GM12878 (cell line): ENCODE results near the gene ZNF799. TPM values are rescaled to one million over a fixed set of nuclear protein-coding genes. Genes with fewer than 3 reads are reported as not detected.

Experiments used
- ATAC-seq: fragments of 200-7000 bp; cut with Tn5 transposase; 3 replicates; pipeline ENCODE4 v1.9.1; 2020; ENCODE audit warnings: mild to moderate bottlenecking, moderate library complexity
- BruUV-seq: library from RNA; stranded (reverse); fragments of 400-500 nt; replicated peaks from 2 replicates; lab custom pipeline; 2021; lab: Mats Ljungman, UMichigan
- CTCF ChIA-PET: fragments of 300-600 bp; sonication (Branson Sonifier 250); formaldehyde crosslinking; extraction: SDS; loops from one replicate; lab custom pipeline; 2021; ENCODE audit warnings: inconsistent platforms; lab: Yijun Ruan, JAX
- POLR2A ChIA-PET: fragments of 350-600 bp; formaldehyde crosslinking; extraction: SDS; loops from one replicate; lab custom pipeline; 2021; ENCODE audit warnings: inconsistent platforms; lab: Charles Lee
- RAD21 ChIA-PET: fragments of 300-600 bp; sonication (Branson Sonifier 250); formaldehyde crosslinking; loops from one replicate; lab custom pipeline; 2023; ENCODE audit warnings: antibody characterized with exemption; ENCODE audit not compliant: unreplicated experiment; lab: Charles Lee
- SMC1A ChIA-PET: fragments of 300-600 bp; sonication (Branson Sonifier 250); formaldehyde crosslinking; loops from one replicate; lab custom pipeline; 2023; ENCODE audit not compliant: unreplicated experiment, uncharacterized antibody; lab: Charles Lee
- DNase-seq: peaks from one replicate; pipeline ENCODE4 v3.0.0-alpha.2; 2011; ENCODE audit warnings: low read depth, low spot score
- FAIRE-seq: peaks from 3 replicates; lab custom pipeline; 2011; peaks lifted over from hg19 to GRCh38; lab: Jason Lieb, UNC
- H2AFZ ChIP-seq: 2 replicates; pipeline ENCODE4 v1.6.0; 2011; ENCODE audit warnings: low read depth, low read length, control low read depth; ENCODE audit not compliant: control insufficient read depth
- H3K27ac ChIP-seq: 2 replicates; pipeline ENCODE4 v1.5.1; 2011; ENCODE audit warnings: control low read depth; ENCODE audit not compliant: control insufficient read depth, insufficient read depth
- H3K27me3 ChIP-seq, 2 experiments: replicated peaks in 1 of 2; 2 replicates each; pipeline versions ENCODE4 v1.6.0 to v1.6.1; 2011; ENCODE audit warnings: low read length in 1 of 2; ENCODE audit not compliant: control insufficient read depth in 2 of 2, insufficient read depth in 2 of 2
- H3K36me3 ChIP-seq, 2 experiments: 2 replicates each; pipeline ENCODE4 v1.5.1; 2011; ENCODE audit warnings: low read length in 1 of 2; ENCODE audit not compliant: control insufficient read depth in 2 of 2, insufficient read depth in 2 of 2
- H3K4me1 ChIP-seq: 2 replicates; pipeline ENCODE4 v1.6.1; 2011; ENCODE audit warnings: mild to moderate bottlenecking, low read length, moderate library complexity, mixed read lengths; ENCODE audit not compliant: control insufficient read depth, insufficient read depth
- H3K4me2 ChIP-seq: 2 replicates; pipeline ENCODE4 v1.6.0; 2011; ENCODE audit warnings: control low read depth; ENCODE audit not compliant: control insufficient read depth, insufficient read depth
- H3K4me3 ChIP-seq: fragments of 200-600 bp; sonication (generic); 2 replicates; pipeline ENCODE4 v1.5.1; 2016
- H3K79me2 ChIP-seq: 2 replicates; pipeline ENCODE4 v1.6.0; 2011; ENCODE audit warnings: low read length; ENCODE audit not compliant: control insufficient read depth, insufficient read depth
- H3K9ac ChIP-seq: 2 replicates; pipeline ENCODE4 v1.8.0; 2011; ENCODE audit warnings: low read length, control low read depth, mixed read lengths; ENCODE audit not compliant: control insufficient read depth, insufficient read depth
- H3K9me3 ChIP-seq: replicated peaks from 3 replicates; pipeline ENCODE4 v1.5.1; 2011; ENCODE audit warnings: mild to moderate bottlenecking, low read length; ENCODE audit not compliant: control insufficient read depth, insufficient read depth
- H4K20me1 ChIP-seq: 2 replicates; pipeline ENCODE4 v1.6.0; 2011; ENCODE audit not compliant: control insufficient read depth, insufficient read depth
- CEBPB ChIP-seq, 2 experiments: fragments of 150-350 bp in 1 of 2; IDR thresholded peaks; 2 replicates each; pipeline ENCODE4 v1.6.1; 2012 to 2014; ENCODE audit warnings: low read depth in 2 of 2, low read length in 2 of 2, borderline replicate concordance in 1 of 2, inconsistent platforms in 1 of 2
- EGR1 ChIP-seq, 2 experiments: IDR thresholded peaks; 1 replicate in 1 of 2; 2 replicates in 1 of 2; pipeline ENCODE4 v1.6.1; 2011 to 2012; ENCODE audit warnings: low read depth in 2 of 2, low read length in 2 of 2, borderline replicate concordance in 1 of 2, mild to moderate bottlenecking in 1 of 2, moderate library complexity in 1 of 2
- EP300 ChIP-seq, 2 experiments: fragments of 150-350 bp in 1 of 2; IDR thresholded peaks; 2 replicates each; pipeline ENCODE4 v1.6.1; 2011 to 2012; ENCODE audit warnings: low read depth in 2 of 2, low read length in 2 of 2, borderline replicate concordance in 1 of 2, improper control_type of control experiment in 1 of 2, inconsistent platforms in 1 of 2; ENCODE audit not compliant: control insufficient read depth in 1 of 2
- HDAC6 ChIP-seq: fragments of 200-600 bp; sonication (generic); IDR thresholded peaks from one replicate; pipeline ENCODE4 v1.8.0; 2017; ENCODE audit warnings: antibody characterized with exemption; ENCODE audit not compliant: unreplicated experiment
- RAD21 ChIP-seq: IDR thresholded peaks from 2 replicates; pipeline ENCODE4 v1.6.1; 2011; ENCODE audit warnings: mild to moderate bottlenecking, low read depth, low read length, moderate library complexity; ENCODE audit not compliant: insufficient read depth
- WGBS: methylation state at CpG from one replicate; pipeline ENCODE4 v1.1.6; 2016; ENCODE audit warnings: low lambda C conversion rate; ENCODE audit not compliant: insufficient replicate concordance, insufficient coverage; ENCODE audit errors: missing lambda C conversion rate; 5-methylcytosine and 5-hydroxymethylcytosine counted together
- in situ Hi-C: fragments of 300-500 bp; cut with MboI; formaldehyde crosslinking; loops from 9 replicates; pipeline ENCODE4 v1.14.3; 2018; ENCODE audit warnings: mixed read lengths
- intact Hi-C: fragments of 100-400 bp; cut with micrococcal nuclease; formaldehyde crosslinking; loops from one replicate; pipeline ENCODE4 v1.14.2; 2022; ENCODE audit not compliant: unreplicated experiment
- polyA plus RNA-seq, 11 experiments: library from polyadenylated mRNA; depleted of rRNA in 4 of 11; unstranded in 6 of 11; stranded (reverse) in 5 of 11; fragments of >200 nt; fragmentation: Nextera tagmentation in 4 of 11; fragmentation: Illumina TruSeq in 1 of 11; extraction: Ambion mirVana in 4 of 11; extraction: Trizol in 1 of 11; gene quantifications; 1 replicate in 1 of 11; 2 replicates in 10 of 11; pipeline versions ENCODE4 v1.2.1 to v1.2.3, GENCODE V29; 2011 to 2016; ENCODE audit warnings: inconsistent platforms in 2 of 11, missing spikeins in 2 of 11, low read depth in 1 of 11
- total RNA-seq, 4 experiments: library from RNA; depleted of rRNA in 3 of 4; stranded (reverse); fragments of >200 nt in 3 of 4; fragmentation: Illumina TruSeq in 1 of 4; extraction: Trizol in 1 of 4; gene quantifications; 2 replicates each; pipeline versions ENCODE4 v1.2.1 to v1.2.3, GENCODE V29; 2013 to 2021
- TF ChIP-seq, protein P1 (sequence below): fragments of 450-650 bp; formaldehyde crosslinking; IDR thresholded peaks from 2 replicates; pipeline ENCODE4 v1.4.0; 2022; ENCODE audit warnings: mild to moderate bottlenecking, moderate library complexity
- TF ChIP-seq, protein P2 (sequence below): IDR thresholded peaks from 2 replicates; pipeline ENCODE4 v1.6.1; 2012; ENCODE audit warnings: improper control_type of control experiment, low read depth, low read length; ENCODE audit not compliant: insufficient replicate concordance

The ZNF799 gene
- total and polyA plus RNA-seq, 10 of the 15 experiments (the other 5 are each of a cell fraction or from before 2014, with no cell fraction given) = 1.5 to 9.2 (median 3.1) TPM

DNA sequence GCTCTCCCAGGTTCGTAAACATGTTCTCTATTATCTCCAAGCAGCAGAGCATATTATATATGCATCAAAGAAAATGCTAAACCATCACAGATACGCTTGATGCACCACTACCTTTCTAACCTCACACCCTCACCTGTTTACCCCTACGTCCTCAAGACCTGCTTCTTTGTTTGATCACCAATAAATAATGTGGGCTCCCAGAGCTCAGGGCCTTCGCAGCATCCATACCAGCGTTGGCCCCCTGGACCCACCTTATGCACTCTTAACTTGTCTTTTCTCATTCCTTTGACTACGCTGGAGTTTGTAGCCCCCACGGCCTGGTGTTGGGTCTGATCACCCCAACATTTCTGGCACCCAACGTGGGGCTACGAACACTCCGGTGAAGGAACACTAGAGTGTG is 49.8 kb upstream of the ZNF799 start (continued):
- TF ChIP-seq, protein P1, sequence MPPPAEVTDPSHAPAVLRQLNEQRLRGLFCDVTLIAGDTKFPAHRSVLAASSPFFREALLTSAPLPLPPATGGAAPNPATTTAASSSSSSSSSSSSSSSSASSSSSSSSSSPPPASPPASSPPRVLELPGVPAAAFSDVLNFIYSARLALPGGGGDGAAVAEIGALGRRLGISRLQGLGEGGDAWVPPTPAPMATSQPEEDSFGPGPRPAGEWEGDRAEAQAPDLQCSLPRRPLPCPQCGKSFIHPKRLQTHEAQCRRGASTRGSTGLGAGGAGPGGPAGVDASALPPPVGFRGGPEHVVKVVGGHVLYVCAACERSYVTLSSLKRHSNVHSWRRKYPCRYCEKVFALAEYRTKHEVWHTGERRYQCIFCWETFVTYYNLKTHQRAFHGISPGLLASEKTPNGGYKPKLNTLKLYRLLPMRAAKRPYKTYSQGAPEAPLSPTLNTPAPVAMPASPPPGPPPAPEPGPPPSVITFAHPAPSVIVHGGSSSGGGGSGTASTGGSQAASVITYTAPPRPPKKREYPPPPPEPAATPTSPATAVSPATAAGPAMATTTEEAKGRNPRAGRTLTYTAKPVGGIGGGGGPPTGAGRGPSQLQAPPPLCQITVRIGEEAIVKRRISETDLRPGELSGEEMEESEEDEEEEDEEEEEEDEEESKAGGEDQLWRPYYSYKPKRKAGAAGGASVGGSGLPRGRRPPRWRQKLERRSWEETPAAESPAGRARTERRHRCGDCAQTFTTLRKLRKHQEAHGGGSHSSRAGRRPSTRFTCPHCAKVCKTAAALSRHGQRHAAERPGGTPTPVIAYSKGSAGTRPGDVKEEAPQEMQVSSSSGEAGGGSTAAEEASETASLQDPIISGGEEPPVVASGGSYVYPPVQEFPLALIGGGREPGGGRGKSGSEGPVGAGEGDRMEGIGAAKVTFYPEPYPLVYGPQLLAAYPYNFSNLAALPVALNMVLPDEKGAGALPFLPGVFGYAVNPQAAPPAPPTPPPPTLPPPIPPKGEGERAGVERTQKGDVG (CRISPR knock-in tag) = no peak
- TF ChIP-seq, protein P2, sequence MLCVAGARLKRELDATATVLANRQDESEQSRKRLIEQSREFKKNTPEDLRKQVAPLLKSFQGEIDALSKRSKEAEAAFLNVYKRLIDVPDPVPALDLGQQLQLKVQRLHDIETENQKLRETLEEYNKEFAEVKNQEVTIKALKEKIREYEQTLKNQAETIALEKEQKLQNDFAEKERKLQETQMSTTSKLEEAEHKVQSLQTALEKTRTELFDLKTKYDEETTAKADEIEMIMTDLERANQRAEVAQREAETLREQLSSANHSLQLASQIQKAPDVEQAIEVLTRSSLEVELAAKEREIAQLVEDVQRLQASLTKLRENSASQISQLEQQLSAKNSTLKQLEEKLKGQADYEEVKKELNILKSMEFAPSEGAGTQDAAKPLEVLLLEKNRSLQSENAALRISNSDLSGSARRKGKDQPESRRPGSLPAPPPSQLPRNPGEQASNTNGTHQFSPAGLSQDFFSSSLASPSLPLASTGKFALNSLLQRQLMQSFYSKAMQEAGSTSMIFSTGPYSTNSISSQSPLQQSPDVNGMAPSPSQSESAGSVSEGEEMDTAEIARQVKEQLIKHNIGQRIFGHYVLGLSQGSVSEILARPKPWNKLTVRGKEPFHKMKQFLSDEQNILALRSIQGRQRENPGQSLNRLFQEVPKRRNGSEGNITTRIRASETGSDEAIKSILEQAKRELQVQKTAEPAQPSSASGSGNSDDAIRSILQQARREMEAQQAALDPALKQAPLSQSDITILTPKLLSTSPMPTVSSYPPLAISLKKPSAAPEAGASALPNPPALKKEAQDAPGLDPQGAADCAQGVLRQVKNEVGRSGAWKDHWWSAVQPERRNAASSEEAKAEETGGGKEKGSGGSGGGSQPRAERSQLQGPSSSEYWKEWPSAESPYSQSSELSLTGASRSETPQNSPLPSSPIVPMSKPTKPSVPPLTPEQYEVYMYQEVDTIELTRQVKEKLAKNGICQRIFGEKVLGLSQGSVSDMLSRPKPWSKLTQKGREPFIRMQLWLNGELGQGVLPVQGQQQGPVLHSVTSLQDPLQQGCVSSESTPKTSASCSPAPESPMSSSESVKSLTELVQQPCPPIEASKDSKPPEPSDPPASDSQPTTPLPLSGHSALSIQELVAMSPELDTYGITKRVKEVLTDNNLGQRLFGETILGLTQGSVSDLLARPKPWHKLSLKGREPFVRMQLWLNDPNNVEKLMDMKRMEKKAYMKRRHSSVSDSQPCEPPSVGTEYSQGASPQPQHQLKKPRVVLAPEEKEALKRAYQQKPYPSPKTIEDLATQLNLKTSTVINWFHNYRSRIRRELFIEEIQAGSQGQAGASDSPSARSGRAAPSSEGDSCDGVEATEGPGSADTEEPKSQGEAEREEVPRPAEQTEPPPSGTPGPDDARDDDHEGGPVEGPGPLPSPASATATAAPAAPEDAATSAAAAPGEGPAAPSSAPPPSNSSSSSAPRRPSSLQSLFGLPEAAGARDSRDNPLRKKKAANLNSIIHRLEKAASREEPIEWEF = no peak

DNA sequence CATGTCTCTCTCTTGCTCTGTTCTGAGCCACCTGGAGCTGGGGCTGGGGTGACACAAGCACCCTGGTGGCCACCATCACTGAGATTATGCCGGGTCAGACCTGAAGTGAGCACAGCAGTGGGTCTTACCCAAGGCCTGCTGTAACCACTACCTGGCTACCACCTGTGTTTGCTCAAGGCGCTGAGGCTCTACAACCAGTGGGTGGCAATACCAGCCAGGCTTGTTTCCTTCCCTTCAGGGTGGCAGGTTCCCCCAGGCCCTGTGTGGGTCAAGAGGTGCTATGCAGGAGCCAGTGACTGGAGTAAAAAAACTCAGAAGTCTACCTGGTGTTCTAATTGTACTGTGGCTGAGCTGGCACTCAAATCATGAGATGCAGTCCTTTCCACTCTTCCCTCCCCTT is 47.7 kb upstream of the ZNF799 start:
- Histone ChIP-seq H3K36me3 (no peaks in the 10 kb centered on the region), H4K20me1 (no peaks in the 10 kb centered on the region), H3K4me3 (no peak overlapping the region), H3K27ac (no peak overlapping the region), H3K4me1 (no peaks in the 10 kb centered on the region), H3K4me2 (no peak overlapping the region), H3K9me3 (peaks cover 8% of the 10 kb centered on the region), H2AFZ (no peak overlapping the region), H3K9ac (no peak overlapping the region), H3K79me2 (no peaks in the 10 kb centered on the region), H3K27me3 (no peaks in the 10 kb centered on the region)
- intact Hi-C loops (no loop called here), in situ Hi-C loops (no loop called here)
- no peak for DNase-seq
- 50% methylated on average over 2 of the region's 2 CpGs for WGBS
- SMC1A ChIA-PET = no interaction called here
- TF ChIP-seq HDAC6 (no peak), CEBPB (IDR thresholded peaks at IDR 0.05; ENCODE audit: borderline replicate concordance in 1 of 2, low read depth in 2 of 2, low read length in 2 of 2) (no peak), EP300 (IDR thresholded peaks at IDR 0.05; ENCODE audit: borderline replicate concordance in 1 of 2, control insufficient read depth in 1 of 2, low read depth in 2 of 2, low read length in 2 of 2) (no peak), RAD21 (no peak), EGR1 (IDR thresholded peaks at IDR 0.05; ENCODE audit: borderline replicate concordance in 1 of 2, low read depth in 2 of 2, low read length in 2 of 2) (no peak)
- no peak for FAIRE-seq
- POLR2A ChIA-PET = no interaction called here
- no TSS peak for BruUV-seq
- RAD21 ChIA-PET = no interaction called here
- CTCF ChIA-PET = no interaction called here
- ATAC-seq = no peak
